Limb (tissue), 2 donors: ENCODE results near the gene UBXN11.

Experiments used
- DNase-seq, 2 donors: peaks; one replicate each; pipeline ENCODE4 v3.0.0-alpha.2; 2016; ENCODE audit errors: extremely low spot score in 2 of 2

Gene UBXN11

GRCh38 chr1:26287033-26287711, 19.3 kb downstream of the UBXN11 start:
- DNase-seq = no peak

GRCh38 chr1:26286064-26286416, 20.4 kb downstream of the UBXN11 start:
- no peak for DNase-seq

GRCh38 chr1:26285366-26286063, 20.9 kb downstream of the UBXN11 start:
- DNase-seq = no peak

GRCh38 chr1:26284597-26285347, 21.7 kb downstream of the UBXN11 start:
- no peak for DNase-seq

- DNase-seq = no peak
Measured at GRCh38 chr1:26283871-26284596, 22.4 kb downstream of the UBXN11 start.

- DNase-seq = no peak
Measured at GRCh38 chr1:26283279-26283853, 23.1 kb downstream of the UBXN11 start.

- DNase-seq = no peak
Measured at GRCh38 chr1:26282401-26282918, 24.0 kb downstream of the UBXN11 start.

- DNase-seq = peak; percentile 27 to 73
Measured at GRCh38 chr1:26281971-26282370, 24.5 kb downstream of the UBXN11 start.

- DNase-seq = no peak
Measured at GRCh38 chr1:26281091-26281958, 25.1 kb downstream of the UBXN11 start.

- DNase-seq = no peak
Measured at GRCh38 chr1:26280333-26281042, 25.9 kb downstream of the UBXN11 start.

GRCh38 chr1:26279456-26280332, 26.7 kb downstream of the UBXN11 start, which contains the start of gene SH3BGRL3:
SH3BGRL3 (plus strand) TSS chr1:26280086; CDS start chr1:26280156, 70 bp downstream.
- peak; percentile 85 to 89 for DNase-seq

- no peak for DNase-seq
Measured at GRCh38 chr1:26278724-26279455, 27.5 kb downstream of the UBXN11 start.

- DNase-seq = no peak
Measured at GRCh38 chr1:26278303-26278702, 28.1 kb downstream of the UBXN11 start.

GRCh38 chr1:26277719-26278118, 28.7 kb downstream of the UBXN11 start:
- DNase-seq = no peak

- no peak for DNase-seq
Measured at GRCh38 chr1:26277261-26277661, 29.2 kb downstream of the UBXN11 start.

GRCh38 chr1:26276432-26276838, 30.0 kb downstream of the UBXN11 start:
- DNase-seq = no peak

GRCh38 chr1:26275580-26276431, 30.6 kb downstream of the UBXN11 start:
- DNase-seq = peak; percentile 72 to 80
